Body of pancreas (tissue), 4 donors: ENCODE data around the gene AXL.

ENCODE experiments used
- CTCF ChIP-seq, 7 experiments: fragments of 450-650 bp in 4 of 7; fragments of 200-600 bp in 3 of 7; sonication (generic) in 3 of 7; IDR thresholded peaks; one replicate each; pipeline ENCODE4 v1.5.1; 2016 to 2019; ENCODE audit warnings: antibody characterized with exemption in 7 of 7
- POLR2A ChIP-seq, 3 donors: fragments of 450-650 bp; IDR thresholded peaks; one replicate each; pipeline ENCODE4 v1.6.1; 2016; ENCODE audit warnings: antibody characterized with exemption in 3 of 3, mild to moderate bottlenecking in 2 of 3

GRCh38 chr19:41305927-41306793 is 87.1 kb downstream of the AXL start:
- TF ChIP-seq POLR2A (IDR thresholded peaks at IDR 0.05): no peak
- TF ChIP-seq CTCF (IDR thresholded peaks at IDR 0.05): no peak
